Measurements from ENCODE around the gene NCL.
A peak's percentile ranks its signal among the peaks of the same experiment; 100 is the strongest.

NCL gene

GRCh38 chr2:231482806-231483391 is 18.6 kb upstream of the NCL start:
- H3K36me3 ChIP-seq (ENCODE audit: insufficient read depth, low read length): no peaks in the 10 kb centered on the region
- H3K9ac ChIP-seq (ENCODE audit: low read depth, low read length): peak overlapping the region; percentile 22; the same call in 1 of the 2 replicates
- H3K4me1 ChIP-seq (ENCODE audit: insufficient read depth, low read length): no peaks in the 10 kb centered on the region; the same call in 1 of the 2 replicates
- H3K9me3 ChIP-seq (ENCODE audit: control insufficient read depth, insufficient read depth, low read length): no peaks in the 10 kb centered on the region

GRCh38 chr2:231480781-231481180 is 16.5 kb upstream of the NCL start:
- H3K4me1 ChIP-seq (ENCODE audit: insufficient read depth, low read length): no peaks in the 10 kb centered on the region; the same call in 1 of the 2 replicates
- no peaks in the 10 kb centered on the region for H3K9me3 ChIP-seq (ENCODE audit: control insufficient read depth, insufficient read depth, low read length)
- H3K9ac ChIP-seq (ENCODE audit: low read depth, low read length): no peak overlapping the region
- H3K36me3 ChIP-seq (ENCODE audit: insufficient read depth, low read length): no peaks in the 10 kb centered on the region

GRCh38 chr2:231479455-231479854 is 15.2 kb upstream of the NCL start:
- no peaks in the 10 kb centered on the region for H3K36me3 ChIP-seq (ENCODE audit: insufficient read depth, low read length)
- H3K9ac ChIP-seq (ENCODE audit: low read depth, low read length): no peak overlapping the region
- no peaks in the 10 kb centered on the region; the same call in 1 of the 2 replicates for H3K4me1 ChIP-seq (ENCODE audit: insufficient read depth, low read length)
- no peaks in the 10 kb centered on the region for H3K9me3 ChIP-seq (ENCODE audit: control insufficient read depth, insufficient read depth, low read length)

- no peaks in the 10 kb centered on the region; the same call in 1 of the 2 replicates for H3K4me1 ChIP-seq (ENCODE audit: insufficient read depth, low read length)
- no peaks in the 10 kb centered on the region for H3K9me3 ChIP-seq (ENCODE audit: control insufficient read depth, insufficient read depth, low read length)
- H3K9ac ChIP-seq (ENCODE audit: low read depth, low read length): no peak overlapping the region
- H3K36me3 ChIP-seq (ENCODE audit: insufficient read depth, low read length): no peaks in the 10 kb centered on the region
These were observed 12.6 kb upstream of the NCL start for GRCh38 chr2:231476920-231477319.

- Histone ChIP-seq H3K36me3 (ENCODE audit: insufficient read depth, low read length) (no peaks in the 10 kb centered on the region), H3K4me1 (ENCODE audit: insufficient read depth, low read length) (no peaks in the 10 kb centered on the region; the same call in 1 of the 2 replicates), H3K9me3 (ENCODE audit: control insufficient read depth, insufficient read depth, low read length) (no peaks in the 10 kb centered on the region), H3K9ac (ENCODE audit: low read depth, low read length) (no peak overlapping the region)
These were observed 11.7 kb upstream of the NCL start for GRCh38 chr2:231475965-231476364.

GRCh38 chr2:231472816-231473215 is 8.5 kb upstream of the NCL start:
- Histone ChIP-seq H3K9ac (ENCODE audit: low read depth, low read length) (no peak overlapping the region), H3K4me1 (ENCODE audit: insufficient read depth, low read length) (no peaks in the 10 kb centered on the region), H3K36me3 (ENCODE audit: insufficient read depth, low read length) (no peaks in the 10 kb centered on the region), H3K9me3 (ENCODE audit: control insufficient read depth, insufficient read depth, low read length) (no peaks in the 10 kb centered on the region)

GRCh38 chr2:231470246-231470900 is 6.1 kb upstream of the NCL start:
- Histone ChIP-seq H3K9ac (ENCODE audit: low read depth, low read length) (no peak overlapping the region), H3K36me3 (ENCODE audit: insufficient read depth, low read length) (no peaks in the 10 kb centered on the region), H3K4me1 (ENCODE audit: insufficient read depth, low read length) (no peaks in the 10 kb centered on the region), H3K9me3 (ENCODE audit: control insufficient read depth, insufficient read depth, low read length) (no peaks in the 10 kb centered on the region)

GRCh38 chr2:231469583-231469950 is 5.3 kb upstream of the NCL start:
- H3K9me3 ChIP-seq (ENCODE audit: control insufficient read depth, insufficient read depth, low read length): no peaks in the 10 kb centered on the region
- H3K4me1 ChIP-seq (ENCODE audit: insufficient read depth, low read length): no peaks in the 10 kb centered on the region
- no peaks in the 10 kb centered on the region for H3K36me3 ChIP-seq (ENCODE audit: insufficient read depth, low read length)
- H3K9ac ChIP-seq (ENCODE audit: low read depth, low read length): no peak overlapping the region

GRCh38 chr2:231467613-231468530 is 3.6 kb upstream of the NCL start:
- H3K36me3 ChIP-seq (ENCODE audit: insufficient read depth, low read length): peaks cover 3% of the 10 kb centered on the region
- H3K9me3 ChIP-seq (ENCODE audit: control insufficient read depth, insufficient read depth, low read length): no peaks in the 10 kb centered on the region; the same call in 1 of the 2 replicates
- peaks cover 2% of the 10 kb centered on the region for H3K4me1 ChIP-seq (ENCODE audit: insufficient read depth, low read length)
- no peak overlapping the region for H3K9ac ChIP-seq (ENCODE audit: low read depth, low read length)

- peaks cover 9% of the 10 kb centered on the region for H3K4me1 ChIP-seq (ENCODE audit: insufficient read depth, low read length)
- H3K9ac ChIP-seq (ENCODE audit: low read depth, low read length): no peak overlapping the region
- peaks cover 11% of the 10 kb centered on the region for H3K36me3 ChIP-seq (ENCODE audit: insufficient read depth, low read length)
- no peaks in the 10 kb centered on the region; the same call in 1 of the 2 replicates for H3K9me3 ChIP-seq (ENCODE audit: control insufficient read depth, insufficient read depth, low read length)
These were observed 2.8 kb upstream of the NCL start for GRCh38 chr2:231467016-231467545.

- H3K36me3 ChIP-seq (ENCODE audit: insufficient read depth, low read length): peaks cover 33% of the 10 kb centered on the region
- H3K4me1 ChIP-seq (ENCODE audit: insufficient read depth, low read length): peaks cover 9% of the 10 kb centered on the region
- H3K9me3 ChIP-seq (ENCODE audit: control insufficient read depth, insufficient read depth, low read length): no peaks in the 10 kb centered on the region; the same call in 1 of the 2 replicates
- H3K9ac ChIP-seq (ENCODE audit: low read depth, low read length): peak overlapping the region; percentile 99
These were observed 574 bp upstream of the NCL start for GRCh38 chr2:231464576-231465540.

GRCh38 chr2:231462729-231463465 is 1.4 kb downstream of the NCL start:
- Histone ChIP-seq H3K36me3 (ENCODE audit: insufficient read depth, low read length) (peaks cover 52% of the 10 kb centered on the region), H3K9me3 (ENCODE audit: control insufficient read depth, insufficient read depth, low read length) (no peaks in the 10 kb centered on the region; the same call in 1 of the 2 replicates), H3K4me1 (ENCODE audit: insufficient read depth, low read length) (peaks cover 9% of the 10 kb centered on the region), H3K9ac (ENCODE audit: low read depth, low read length) (peak overlapping the region; percentile 94)

GRCh38 chr2:231461516-231461971 is 2.7 kb downstream of the NCL start:
- Histone ChIP-seq H3K4me1 (ENCODE audit: insufficient read depth, low read length) (peaks cover 9% of the 10 kb centered on the region), H3K9me3 (ENCODE audit: control insufficient read depth, insufficient read depth, low read length) (no peaks in the 10 kb centered on the region; the same call in 1 of the 2 replicates), H3K9ac (ENCODE audit: low read depth, low read length) (no peak overlapping the region), H3K36me3 (ENCODE audit: insufficient read depth, low read length) (peaks cover 65% of the 10 kb centered on the region)
